Posterior cingulate gyrus (tissue), 11 donors: ENCODE data around the gene ENTPD7.
A peak's percentile ranks its signal among the peaks of the same experiment; 100 is the strongest.

Experiments
- DNase-seq, 10 donors: peaks; one replicate each; pipeline versions ENCODE4 v3.0.0 to v3.0.0-alpha.2; 2020 to 2021; ENCODE audit warnings: mixed read lengths in 3 of 10
- intact Hi-C: fragments of 100-400 bp; cut with DNase I; formaldehyde crosslinking; loops from one replicate; pipeline ENCODE4 v1.15.1; 2023

ENTPD7 gene

DNA sequence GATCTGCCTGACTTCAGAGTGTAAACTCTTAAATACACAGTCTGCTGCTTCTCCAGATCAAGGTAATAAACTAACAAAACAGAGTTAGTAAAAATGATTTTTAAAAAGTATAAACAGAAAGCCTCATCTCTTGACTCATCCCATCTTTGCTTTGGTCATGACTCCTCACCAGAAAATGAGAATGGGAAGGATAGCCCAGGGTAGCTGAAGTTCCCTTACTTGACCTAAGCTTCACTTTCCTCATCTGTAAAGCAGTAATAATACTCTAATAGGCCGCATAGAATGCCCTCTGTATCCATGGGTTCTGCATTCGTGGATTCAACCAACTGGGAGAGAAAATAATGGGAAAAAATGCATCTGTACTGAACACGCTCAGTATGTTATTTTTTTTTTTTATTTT, 27.8 kb upstream of the ENTPD7 start:
- intact Hi-C loops = no loop called here
- DNase-seq = no peak

- intact Hi-C loops = no loop called here
- DNase-seq = no peak
Measured at GRCh38 chr10:99633832-99634231, 25.5 kb upstream of the ENTPD7 start.

DNA sequence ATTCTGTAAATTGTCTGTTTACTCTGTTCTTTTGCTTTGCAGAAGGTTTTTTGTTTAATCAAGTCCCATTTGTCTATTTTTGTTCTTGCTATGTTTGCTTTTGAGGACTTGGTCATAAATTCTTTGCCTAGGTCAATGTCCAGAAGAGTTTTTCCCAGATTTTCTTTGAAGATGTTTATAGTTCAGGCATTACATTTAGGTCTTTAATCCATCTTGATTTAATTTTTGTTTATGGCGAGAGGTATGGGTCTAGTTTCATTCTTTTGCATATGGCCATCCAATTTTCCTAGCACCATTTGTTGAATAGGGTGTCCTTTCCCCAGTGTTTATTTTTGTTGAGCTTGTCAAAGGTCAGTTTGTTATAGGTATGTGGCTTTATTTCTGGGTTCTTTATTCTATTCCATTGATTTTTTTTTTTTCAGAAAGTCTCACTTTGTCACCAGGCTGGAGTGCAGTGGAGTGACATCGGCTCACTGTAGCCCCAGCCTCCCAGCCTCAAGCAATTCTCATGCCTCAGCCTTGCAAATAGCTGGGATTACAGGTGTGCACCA, 11.6 kb upstream of the ENTPD7 start:
- DNase-seq = no peak
- intact Hi-C loops = no loop called here

DNA sequence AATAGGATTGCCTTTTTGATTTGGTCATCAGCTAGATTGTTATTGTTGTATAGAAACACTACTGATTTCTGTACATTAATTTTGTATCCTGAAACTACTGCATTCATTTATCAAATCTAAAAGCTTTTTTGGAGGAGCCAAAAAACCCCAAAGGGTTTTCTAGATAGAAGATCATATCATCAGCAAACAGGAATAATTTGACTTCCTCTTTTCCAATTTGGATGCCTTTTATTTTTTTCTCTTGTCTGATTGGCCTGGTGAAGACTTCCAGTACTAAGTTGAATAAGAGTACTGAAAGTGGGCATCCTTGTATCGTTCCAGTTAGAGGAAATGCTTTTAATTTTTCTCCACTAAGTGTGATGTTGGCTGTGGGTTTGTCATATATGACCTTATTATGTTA, 10.6 kb upstream of the ENTPD7 start:
- intact Hi-C loops = no loop called here
- no peak for DNase-seq

- no peak for DNase-seq
- intact Hi-C loops = no loop called here
Measured at GRCh38 chr10:99652800-99653390, 6.4 kb upstream of the ENTPD7 start.

DNA sequence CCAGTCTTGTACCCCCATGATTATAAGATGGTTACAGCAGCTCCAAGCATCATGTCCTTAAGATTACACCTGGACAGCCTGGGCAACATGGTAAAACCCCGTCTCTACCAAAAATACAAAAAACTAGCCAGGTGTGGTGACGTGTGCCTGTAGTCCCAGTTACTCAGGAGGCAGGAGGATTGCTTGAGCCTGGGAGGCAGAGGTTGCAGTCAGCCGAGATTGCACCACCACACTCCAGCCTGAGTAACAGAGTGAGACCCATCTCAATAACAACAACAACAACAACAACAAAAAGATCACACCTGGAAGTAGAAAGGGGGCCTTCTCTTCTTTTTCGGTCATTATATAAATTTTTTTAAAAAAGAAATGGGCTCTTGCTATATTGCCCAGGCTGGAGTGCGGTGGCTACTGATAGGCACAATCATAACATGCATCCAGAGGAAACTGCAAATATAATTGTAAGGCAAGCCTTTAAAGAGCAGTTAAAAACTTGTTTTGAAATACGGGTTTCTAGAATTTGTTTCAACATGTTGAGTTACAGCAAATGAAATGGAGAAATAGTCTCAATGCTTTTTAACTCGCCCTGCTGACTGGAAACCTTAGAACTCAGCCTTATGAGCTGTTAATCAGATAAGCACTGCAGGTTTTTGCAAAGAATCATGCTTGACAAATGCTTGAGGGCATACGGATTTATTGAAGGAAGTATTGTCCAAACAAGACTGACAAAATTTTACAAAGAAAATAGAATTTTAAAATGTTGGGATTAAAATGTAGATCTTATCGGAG, 4.7 kb upstream of the ENTPD7 start:
- DNase-seq = no peak

GRCh38 chr10:99656199-99657064, 2.9 kb upstream of the ENTPD7 start:
- DNase-seq = no peak
- intact Hi-C loops = no loop called here

More for the DNA sequence above, 4.7 kb upstream of the ENTPD7 start:
- intact Hi-C loops = no loop called here

- peak in 7 of 10 donors; percentile 7 to 84 (median 33) for DNase-seq
- intact Hi-C loops = loop anchor here (2.0 kb wide), 1 partner anchor 38 kb away; the partner anchor contains the start of gene SLC25A28
Measured at GRCh38 chr10:99658622-99659030, 683 bp upstream of the ENTPD7 start.

DNA sequence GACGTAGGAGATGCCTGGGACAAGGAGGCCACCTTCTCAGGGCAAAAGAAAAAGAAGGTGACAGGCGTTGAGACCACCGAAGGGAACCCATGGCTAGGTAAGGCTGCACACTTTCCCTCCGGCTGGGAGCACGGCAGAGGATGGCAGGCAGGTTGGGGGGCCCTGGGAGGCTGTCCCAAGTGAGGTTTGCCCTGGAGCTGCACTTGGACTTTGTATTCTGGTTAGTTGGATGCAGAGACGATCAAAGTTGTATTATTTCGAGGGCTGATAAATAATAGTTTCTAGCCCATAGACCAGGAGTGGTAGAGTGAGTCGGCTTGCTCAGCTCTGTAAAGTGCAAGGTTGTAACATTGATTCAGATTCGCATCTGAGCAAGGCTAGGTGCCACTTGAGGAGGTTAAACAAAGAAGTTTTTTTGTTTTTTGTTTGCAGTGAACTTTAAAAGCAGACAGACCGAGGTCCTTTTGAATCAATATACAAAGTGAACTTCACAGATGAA, 608 bp downstream of the ENTPD7 start:
- DNase-seq = no peak

GRCh38 chr10:99660662-99661376, 1.5 kb downstream of the ENTPD7 start:
- no peak for DNase-seq
- intact Hi-C loops = no loop called here

More for the DNA sequence above, 608 bp downstream of the ENTPD7 start:
- intact Hi-C loops = loop anchor here (2.0 kb wide), 1 partner anchor 39 kb away; the partner anchor contains the start of gene SLC25A28

GRCh38 chr10:99661377-99661763, 2.1 kb downstream of the ENTPD7 start:
- intact Hi-C loops = no loop called here
- no peak for DNase-seq

DNA sequence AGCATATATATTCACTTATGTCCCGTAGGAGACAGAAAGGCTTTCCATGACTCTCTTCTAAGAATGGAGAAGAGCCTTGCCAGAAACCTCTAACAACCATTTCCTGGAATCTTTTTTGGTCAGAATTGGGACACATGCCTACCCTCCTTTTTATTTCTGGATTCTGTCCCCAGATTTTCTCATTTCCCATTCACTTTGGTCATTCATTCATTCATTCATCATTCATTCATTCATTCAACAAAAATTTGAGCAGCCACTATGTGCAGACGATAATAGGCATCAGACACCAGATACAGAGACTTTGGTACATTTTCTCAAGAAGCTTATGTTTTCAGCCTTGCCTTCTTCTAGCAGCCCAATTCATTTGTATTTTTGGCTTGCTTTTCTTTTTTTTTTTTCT, 6.0 kb downstream of the ENTPD7 start:
- intact Hi-C loops = no loop called here
- DNase-seq = no peak

- DNase-seq = no peak
- intact Hi-C loops = no loop called here
Measured at GRCh38 chr10:99667108-99667751, 7.9 kb downstream of the ENTPD7 start.

DNA sequence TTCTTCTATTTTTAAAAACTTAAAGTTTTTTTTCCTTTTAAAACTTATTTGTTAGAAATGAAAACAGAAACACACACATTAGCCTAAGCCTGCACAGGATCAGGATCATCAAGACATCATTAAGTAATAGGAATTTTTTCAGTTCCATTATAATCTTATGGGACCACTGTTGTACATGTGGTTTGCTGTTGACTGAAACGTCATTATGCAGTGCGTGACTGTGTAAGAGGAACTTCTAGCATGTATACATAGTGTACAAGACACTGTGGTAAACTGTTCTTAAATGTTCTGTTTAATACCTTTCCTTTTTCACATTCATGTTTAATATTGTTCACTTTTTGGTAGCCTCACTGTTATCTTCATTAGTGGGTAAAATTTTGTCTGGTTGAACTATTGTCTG, 12.1 kb downstream of the ENTPD7 start:
- intact Hi-C loops = no loop called here
- no peak for DNase-seq

GRCh38 chr10:99672884-99673283, 13.6 kb downstream of the ENTPD7 start:
- intact Hi-C loops = no loop called here
- DNase-seq = no peak

DNA sequence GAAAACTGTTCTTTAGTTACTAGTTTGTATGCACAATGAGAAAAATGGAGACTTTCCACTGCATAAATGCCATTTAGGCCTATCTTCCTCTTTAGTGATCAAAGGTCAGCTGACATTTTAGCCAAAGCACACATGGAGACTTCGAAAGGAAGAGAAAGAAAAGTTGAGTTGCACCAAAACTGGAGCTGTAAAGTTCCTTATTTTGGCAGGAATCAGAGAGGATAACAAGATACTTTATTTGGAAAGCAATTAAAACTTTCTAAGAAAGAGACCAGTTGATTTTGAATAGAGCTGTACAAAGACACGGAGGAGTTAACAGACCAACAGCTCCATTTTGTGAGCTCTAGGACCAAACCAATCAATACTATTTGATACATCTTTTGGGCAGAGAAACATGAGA, 14.2 kb downstream of the ENTPD7 start:
- DNase-seq = no peak
- intact Hi-C loops = no loop called here

DNA sequence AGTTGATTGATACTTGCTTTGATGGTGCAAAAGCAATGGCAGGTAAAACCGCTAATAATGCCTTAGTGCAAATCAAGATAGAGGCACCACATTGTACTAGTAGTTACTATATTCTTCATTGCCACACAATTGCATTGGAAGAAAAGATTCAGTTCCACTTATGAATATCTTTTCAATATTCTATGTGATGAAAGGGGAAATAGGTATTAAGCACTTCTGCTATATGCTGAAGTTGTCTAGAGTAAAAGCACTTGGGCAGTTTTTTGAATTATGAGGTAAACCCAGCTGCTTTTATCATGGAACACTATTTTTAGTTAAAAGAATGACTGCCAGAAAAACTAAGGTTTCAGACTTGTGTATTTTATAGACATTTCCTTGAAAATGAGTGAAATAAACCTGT, 15.5 kb downstream of the ENTPD7 start:
- intact Hi-C loops = no loop called here

DNA sequence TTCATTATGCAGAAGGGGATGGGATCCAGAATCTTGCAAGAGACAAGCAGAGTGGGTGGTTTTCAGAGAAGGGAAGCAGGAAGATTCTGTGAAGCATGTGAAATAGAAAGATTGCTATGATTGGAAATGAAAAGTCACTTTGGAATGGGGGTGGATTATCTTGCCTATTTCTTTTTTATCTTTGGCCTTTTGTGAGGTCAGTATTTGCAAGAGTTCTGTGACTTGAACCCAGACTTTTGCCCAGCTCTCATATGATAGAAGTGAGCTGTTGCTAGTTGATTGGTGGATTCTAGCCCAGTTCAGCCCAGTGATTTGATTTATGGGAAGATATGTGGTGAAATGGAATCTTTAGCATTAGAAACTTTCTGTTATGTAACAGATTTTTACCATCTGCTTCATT, 17.1 kb downstream of the ENTPD7 start:
- DNase-seq = no peak

More for the DNA sequence above, 15.5 kb downstream of the ENTPD7 start:
- DNase-seq = no peak

DNA sequence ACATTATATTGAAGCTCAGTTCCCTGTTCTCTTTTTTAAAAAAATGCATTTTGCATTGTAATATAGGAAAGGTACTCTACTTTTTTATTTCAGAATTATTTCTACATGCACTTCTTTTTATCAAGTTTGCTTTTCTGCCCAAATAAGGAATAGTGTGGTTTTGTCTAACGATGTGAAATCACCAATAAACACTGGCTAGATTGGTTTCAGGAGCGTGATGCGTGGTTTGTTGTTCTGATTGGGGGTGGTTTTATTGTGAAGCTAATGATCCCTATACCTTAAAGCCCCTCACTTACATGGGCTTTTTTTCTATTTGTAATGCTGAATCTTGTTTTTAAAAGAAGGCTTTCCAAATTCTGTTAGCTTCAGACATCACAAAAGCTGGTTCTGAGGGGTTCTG, 17.6 kb downstream of the ENTPD7 start:
- no peak for DNase-seq

More for the DNA sequence above, 17.1 kb downstream of the ENTPD7 start:
- intact Hi-C loops = no loop called here

DNA sequence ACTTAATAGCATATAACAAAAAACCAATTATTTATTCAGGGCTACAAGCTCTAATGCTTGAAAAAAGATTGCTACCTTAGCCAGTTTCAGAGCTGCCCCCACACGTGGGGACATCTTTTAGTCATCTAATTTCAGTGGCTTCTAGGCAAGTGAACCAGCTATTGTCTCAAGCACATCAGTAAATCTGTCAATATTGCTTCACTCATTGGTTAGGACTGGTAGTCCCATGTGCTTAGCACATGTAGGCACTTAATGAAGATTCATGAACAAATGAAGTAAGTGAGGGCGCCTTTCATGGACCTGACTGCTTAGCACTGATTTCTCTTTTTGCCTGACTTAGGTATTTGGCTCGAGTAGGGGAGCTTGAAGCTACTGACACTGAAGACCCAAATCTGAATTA, 19.6 kb downstream of the ENTPD7 start:
- no peak for DNase-seq
- intact Hi-C loops = no loop called here

More for the DNA sequence above, 17.6 kb downstream of the ENTPD7 start:
- intact Hi-C loops = no loop called here
